Measurements from ENCODE around the gene RAC2. TPM values are rescaled to one million over a fixed set of nuclear protein-coding genes. Genes with fewer than 3 reads are reported as not detected.

The RAC2 gene
- polyA plus RNA-seq, 2 of the 4 experiments (the other 2 are of a cell fraction), result 0.05 TPM; not detected in 1

DNA sequence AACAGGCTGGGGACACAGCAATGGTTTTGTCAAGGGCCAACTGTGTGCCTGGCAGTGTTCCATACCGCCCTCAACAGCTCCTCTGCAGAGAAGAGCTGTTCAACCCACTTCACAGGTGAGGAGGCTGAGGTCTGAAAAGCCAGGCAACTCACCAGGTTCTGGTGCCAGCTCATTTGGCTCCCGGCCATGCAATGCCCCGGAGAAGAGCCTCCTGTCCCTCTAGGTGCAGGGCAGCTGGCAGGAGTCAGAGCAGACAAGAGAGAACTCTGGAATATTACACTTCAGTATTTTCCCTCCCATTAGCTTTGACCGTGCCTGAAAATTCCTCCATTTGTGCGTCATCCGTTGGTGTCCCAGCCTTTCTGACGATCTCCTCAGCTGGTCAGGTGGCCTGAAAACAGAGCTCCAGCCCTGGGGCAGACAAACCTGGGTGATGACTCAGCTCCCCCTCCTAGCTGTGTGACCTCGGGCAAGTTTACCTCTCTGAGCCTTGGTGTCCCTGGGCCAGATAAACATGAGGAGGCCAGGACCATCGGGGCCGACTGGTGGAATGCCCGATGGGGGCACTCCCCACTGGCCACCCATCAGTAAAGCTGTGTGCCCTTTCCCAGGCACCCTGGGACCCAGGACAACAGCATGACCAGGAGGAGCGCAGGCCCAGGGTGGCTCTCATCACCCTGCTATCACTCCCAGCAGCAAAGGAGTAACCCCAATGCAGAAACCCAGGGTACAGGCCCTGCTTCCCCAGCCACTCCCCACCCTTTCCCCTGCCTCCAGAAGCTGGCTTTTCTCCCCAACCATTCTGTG lies 46.4 kb downstream of the RAC2 start:
- peak; percentile 61 for ATAC-seq
- POLR2A ChIA-PET, result interaction anchor here (0.6 to 1.7 kb wide), 5 partner anchors 10 to 178 kb away, joined by 3 to 9 read pairs (median 3); partner anchors contain the start of genes C1QTNF6, KCTD17, MPST and TST
- Histone ChIP-seq H3K4me1 (peaks cover 68% of the 10 kb centered on the region), H3K27ac (peak overlapping the region; percentile 99 to 100), H3K9me3 (no peaks in the 10 kb centered on the region), H3K4me2 (peak overlapping the region; percentile 98), H3K4me3 (peak overlapping the region; percentile 69; the same call in 2 of the 3 replicates)
- peak; percentile 91 to 96 for DNase-seq (ENCODE audit: low read depth in 1 of 2, low spot score in 1 of 2)
- WGBS (ENCODE audit: missing lambda C conversion rate), result 3% methylated on average over 5 of the region's 12 CpGs
- peak; percentile 42; the same call in 1 of the 2 replicates for TF ChIP-seq FOSL2 (IDR thresholded peaks at IDR 0.05)
- peak; percentile 95 for TF ChIP-seq FOSL2 (CRISPR knock-in tag; IDR thresholded peaks at IDR 0.05)
- peak; percentile 89 for TF ChIP-seq ZFP36 (IDR thresholded peaks at IDR 0.05; ENCODE audit: borderline replicate concordance, partially characterized antibody)
- peak; percentile 75; the same call in 1 of the 2 replicates for TF ChIP-seq RCOR1 (IDR thresholded peaks at IDR 0.05; ENCODE audit: low read depth, low read length)
- TF ChIP-seq BHLHE40 (IDR thresholded peaks at IDR 0.05; ENCODE audit: low read depth, low read length), result peak; percentile 43; the same call in 1 of the 2 replicates
- TF ChIP-seq JUNB (IDR thresholded peaks at IDR 0.05), result peak; percentile 78
- TF ChIP-seq JUN (IDR thresholded peaks at IDR 0.05), result peak in 1 of 2 experiments; percentile 79; a peak in 4 of 5 replicates
- peak; percentile 1 to 17; a peak in 2 of 5 replicates for TF ChIP-seq RAD21 (conservative IDR thresholded peaks at IDR 0.05 in 1 of 2, IDR thresholded peaks at IDR 0.05 in 1 of 2)
- no peak for TF ChIP-seq NR3C1 (IDR thresholded peaks at IDR 0.05)
- peak in 1 of 2 experiments; percentile 42; a peak in 1 of 4 replicates for TF ChIP-seq CEBPB (IDR thresholded peaks at IDR 0.05)
- TF ChIP-seq, protein P1, sequence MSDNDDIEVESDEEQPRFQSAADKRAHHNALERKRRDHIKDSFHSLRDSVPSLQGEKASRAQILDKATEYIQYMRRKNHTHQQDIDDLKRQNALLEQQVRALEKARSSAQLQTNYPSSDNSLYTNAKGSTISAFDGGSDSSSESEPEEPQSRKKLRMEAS (IDR thresholded peaks at IDR 0.05), result peak; percentile 65
- 0 out of 2 replicates have a peak, but pooled peaks have one; percentile 14 for TF ChIP-seq HOXB5 (CRISPR knock-in tag; IDR thresholded peaks at IDR 0.05)
- TF ChIP-seq, protein P2, sequence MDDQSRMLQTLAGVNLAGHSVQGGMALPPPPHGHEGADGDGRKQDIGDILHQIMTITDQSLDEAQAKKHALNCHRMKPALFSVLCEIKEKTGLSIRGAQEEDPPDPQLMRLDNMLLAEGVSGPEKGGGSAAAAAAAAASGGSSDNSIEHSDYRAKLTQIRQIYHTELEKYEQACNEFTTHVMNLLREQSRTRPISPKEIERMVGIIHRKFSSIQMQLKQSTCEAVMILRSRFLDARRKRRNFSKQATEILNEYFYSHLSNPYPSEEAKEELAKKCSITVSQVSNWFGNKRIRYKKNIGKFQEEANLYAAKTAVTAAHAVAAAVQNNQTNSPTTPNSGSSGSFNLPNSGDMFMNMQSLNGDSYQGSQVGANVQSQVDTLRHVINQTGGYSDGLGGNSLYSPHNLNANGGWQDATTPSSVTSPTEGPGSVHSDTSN (IDR thresholded peaks at IDR 0.05), result peak; percentile 80
- TF ChIP-seq MAFK (IDR thresholded peaks at IDR 0.05; ENCODE audit: partially characterized antibody), result peak; percentile 81
- peak; percentile 89 for TF ChIP-seq GATA3 (IDR thresholded peaks at IDR 0.05; ENCODE audit: borderline replicate concordance)
- no peak for TF ChIP-seq NPAS2 (CRISPR knock-in tag; IDR thresholded peaks at IDR 0.05; ENCODE audit: borderline replicate concordance)
- TF ChIP-seq EP300 (IDR thresholded peaks at IDR 0.05), result peak; percentile 77 to 89
- peak; percentile 83 for TF ChIP-seq KDM1A (IDR thresholded peaks at IDR 0.05; ENCODE audit: low read depth)
- TF ChIP-seq HES2 (IDR thresholded peaks at IDR 0.05), result no peak
- TF ChIP-seq CBX8 (IDR thresholded peaks at IDR 0.05), result no peak
- peak; percentile 82 for TF ChIP-seq USF2 (IDR thresholded peaks at IDR 0.05)
- no peak for TF ChIP-seq KDM5A (IDR thresholded peaks at IDR 0.05)
- peak; percentile 68 for FAIRE-seq
- CTCF ChIA-PET, result interaction anchor here (0.6 to 7.6 kb wide), 24 partner anchors 10 to 653 kb away, joined by 3 to 126 read pairs (median 4); partner anchors contain the start of genes C1QTNF6 and KCTD17

GRCh38 chr22:37196539-37197450 lies 47.3 kb downstream of the RAC2 start:
- FAIRE-seq, result no peak
- no peaks in the 10 kb centered on the region for H3K9me3 ChIP-seq
- POLR2A ChIA-PET, result interaction anchor here (0.6 to 1.7 kb wide), 4 partner anchors 9 to 178 kb away, joined by 3 to 9 read pairs (median 3); partner anchors contain the start of genes C1QTNF6, MPST and TST
- peaks cover 76% of the 10 kb centered on the region for H3K4me1 ChIP-seq
- WGBS (ENCODE audit: missing lambda C conversion rate), result 6% methylated on average over 8 of the region's 14 CpGs
- peak; percentile 56 to 65 for ATAC-seq
- CTCF ChIA-PET, result interaction anchor here (0.6 to 7.6 kb wide), 20 partner anchors 9 to 650 kb away, joined by 3 to 126 read pairs (median 4); partner anchors contain the start of genes C1QTNF6 and KCTD17
- H3K4me3 ChIP-seq, result peak overlapping the region; percentile 20; the same call in 1 of the 3 replicates
- peak overlapping the region; percentile 98 for H3K4me2 ChIP-seq
- peak overlapping the region; percentile 99 to 100 for H3K27ac ChIP-seq
- DNase-seq (ENCODE audit: low read depth in 1 of 2, low spot score in 1 of 2), result peak; percentile 77 to 92
- TF ChIP-seq JUN (IDR thresholded peaks at IDR 0.05), result peak; percentile 3 to 51; a peak in 2 of 5 replicates
- TF ChIP-seq GATA3 (IDR thresholded peaks at IDR 0.05; ENCODE audit: borderline replicate concordance), result peak; percentile 67
- peak; percentile 12; the same call in 1 of the 2 replicates for TF ChIP-seq JUNB (IDR thresholded peaks at IDR 0.05)
- TF ChIP-seq ZNF302 (CRISPR knock-in tag; IDR thresholded peaks at IDR 0.05), result no peak
- no peak for TF ChIP-seq RCOR1 (IDR thresholded peaks at IDR 0.05; ENCODE audit: low read depth, low read length)
- TF ChIP-seq ATOH8 (CRISPR knock-in tag; IDR thresholded peaks at IDR 0.05; ENCODE audit: low read depth), result no peak
- TF ChIP-seq SREBF2 (IDR thresholded peaks at IDR 0.05), result no peak
- no peak for TF ChIP-seq ZC3H11A (IDR thresholded peaks at IDR 0.05)
- TF ChIP-seq USF2 (IDR thresholded peaks at IDR 0.05), result no peak
- TF ChIP-seq, protein P3, sequence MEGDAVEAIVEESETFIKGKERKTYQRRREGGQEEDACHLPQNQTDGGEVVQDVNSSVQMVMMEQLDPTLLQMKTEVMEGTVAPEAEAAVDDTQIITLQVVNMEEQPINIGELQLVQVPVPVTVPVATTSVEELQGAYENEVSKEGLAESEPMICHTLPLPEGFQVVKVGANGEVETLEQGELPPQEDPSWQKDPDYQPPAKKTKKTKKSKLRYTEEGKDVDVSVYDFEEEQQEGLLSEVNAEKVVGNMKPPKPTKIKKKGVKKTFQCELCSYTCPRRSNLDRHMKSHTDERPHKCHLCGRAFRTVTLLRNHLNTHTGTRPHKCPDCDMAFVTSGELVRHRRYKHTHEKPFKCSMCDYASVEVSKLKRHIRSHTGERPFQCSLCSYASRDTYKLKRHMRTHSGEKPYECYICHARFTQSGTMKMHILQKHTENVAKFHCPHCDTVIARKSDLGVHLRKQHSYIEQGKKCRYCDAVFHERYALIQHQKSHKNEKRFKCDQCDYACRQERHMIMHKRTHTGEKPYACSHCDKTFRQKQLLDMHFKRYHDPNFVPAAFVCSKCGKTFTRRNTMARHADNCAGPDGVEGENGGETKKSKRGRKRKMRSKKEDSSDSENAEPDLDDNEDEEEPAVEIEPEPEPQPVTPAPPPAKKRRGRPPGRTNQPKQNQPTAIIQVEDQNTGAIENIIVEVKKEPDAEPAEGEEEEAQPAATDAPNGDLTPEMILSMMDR (IDR thresholded peaks at IDR 0.05), result no peak
- no peak for TF ChIP-seq EHMT2 (IDR thresholded peaks at IDR 0.05; ENCODE audit: low read depth)
